IPS-NIHi7 (cell line): ENCODE measurements around the gene FIS1.
"Not testable (repeated sequence)": the region's sequence is repeated elsewhere in the genome, so short reads cannot be mapped to it uniquely, and the experiment has no call there.

Experiments
- DNase-seq: peaks from one replicate; pipeline ENCODE4 v3.0.0; 2012; ENCODE audit warnings: mixed read lengths; ENCODE audit errors: extremely low spot score

The FIS1 gene

DNA sequence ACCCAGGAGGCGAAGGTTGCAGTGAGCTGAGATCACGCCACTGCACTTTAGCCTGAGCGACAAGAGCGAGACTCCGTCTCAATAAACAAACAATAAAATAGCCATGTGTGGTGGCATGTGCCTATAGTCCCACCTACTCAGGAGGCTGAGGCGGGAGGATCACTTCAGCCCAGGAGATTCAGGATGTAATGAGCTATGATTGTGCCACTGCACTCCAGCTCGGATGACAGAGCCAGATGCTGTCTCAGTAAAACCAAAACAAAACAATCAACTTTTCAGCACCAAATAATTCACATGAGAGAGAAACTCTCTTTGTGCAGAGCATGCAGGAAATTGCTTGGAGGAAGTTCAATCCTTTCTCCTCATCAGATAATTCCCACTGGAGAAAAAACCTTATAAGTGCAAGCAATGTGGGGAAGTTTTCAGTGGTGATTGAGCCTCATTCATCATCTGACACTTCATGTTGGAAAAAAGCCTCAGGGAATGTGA lies 13.4 kb upstream of the FIS1 start:
- DNase-seq, result no peak

DNA sequence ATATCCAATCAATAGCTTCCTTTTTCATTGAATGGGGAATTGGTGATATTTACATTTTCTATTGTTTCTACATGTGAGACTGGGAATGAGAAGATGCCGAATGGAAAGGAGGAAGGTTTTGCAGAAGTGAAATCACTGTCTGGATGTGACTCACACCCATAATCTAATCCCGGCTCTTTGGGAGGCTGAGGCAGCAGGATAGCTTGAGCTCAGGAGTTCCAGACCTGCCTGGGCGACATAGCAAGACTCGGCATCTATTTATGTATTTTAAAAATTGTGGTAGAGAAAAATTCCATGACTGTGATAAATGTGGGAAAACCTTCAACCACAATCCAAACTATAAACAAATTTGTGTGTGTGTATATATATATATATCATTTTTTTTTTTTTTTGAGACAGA lies 10.9 kb upstream of the FIS1 start:
- DNase-seq, result no peak

DNA sequence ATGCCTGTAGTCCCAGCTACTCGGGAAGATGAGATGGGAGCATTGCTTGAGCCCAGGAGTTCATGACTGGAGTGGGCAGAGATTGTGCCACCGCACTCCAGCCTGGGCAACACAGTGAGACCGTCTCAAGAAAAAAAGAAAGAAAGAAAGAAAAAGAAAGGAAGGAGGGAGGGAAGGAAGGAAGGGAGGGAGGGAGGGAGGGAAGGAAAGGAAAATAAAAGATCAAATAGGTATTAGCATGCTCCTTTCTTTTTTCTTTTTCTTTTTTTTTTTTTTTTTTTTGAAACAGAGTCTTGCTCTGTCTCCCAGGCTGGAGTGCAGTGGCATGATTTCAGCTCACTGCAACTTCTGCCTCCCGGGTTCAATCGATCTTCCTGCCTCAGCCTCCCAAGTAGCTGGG lies 8.3 kb upstream of the FIS1 start:
- not testable (repeated sequence) for DNase-seq

DNA sequence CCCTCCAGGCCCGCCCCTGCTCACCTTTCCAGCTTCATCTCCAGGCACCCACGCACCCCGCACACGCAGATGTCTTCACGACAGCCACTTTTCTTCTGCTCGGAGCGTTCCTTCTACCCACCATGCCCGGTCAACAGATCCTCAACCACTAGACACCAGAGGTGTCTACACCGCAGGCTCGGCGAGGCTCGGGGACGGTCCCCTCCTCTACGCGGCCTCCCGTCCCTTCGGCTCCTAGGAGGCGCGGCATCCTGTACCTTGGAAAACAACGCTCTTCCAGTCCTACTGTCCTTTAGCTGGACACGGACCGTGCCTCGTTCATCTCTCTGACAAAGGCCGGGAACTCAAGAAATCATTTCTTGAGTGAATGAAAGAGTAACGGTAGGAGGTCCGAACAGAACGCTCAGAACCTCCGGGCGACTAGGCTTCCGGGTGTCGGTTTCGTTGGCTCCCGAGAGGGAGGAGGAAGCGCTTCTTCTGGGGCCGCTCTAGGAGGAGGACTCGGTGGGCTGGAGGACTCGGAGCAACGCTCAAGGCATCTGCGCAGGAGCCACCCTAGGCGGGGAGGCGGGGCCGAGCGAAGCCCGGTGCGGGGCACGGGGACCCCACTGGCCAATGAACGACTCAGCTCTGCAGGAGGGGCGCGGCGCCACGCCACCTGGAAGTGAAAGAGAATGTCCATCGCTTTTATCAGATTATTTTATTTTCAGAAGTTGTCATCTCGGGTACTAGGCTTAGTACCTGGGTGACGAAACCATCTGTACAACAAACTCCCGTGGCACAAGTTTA lies 7.2 kb upstream of the FIS1 start:
- DNase-seq, result peak; percentile 99

DNA sequence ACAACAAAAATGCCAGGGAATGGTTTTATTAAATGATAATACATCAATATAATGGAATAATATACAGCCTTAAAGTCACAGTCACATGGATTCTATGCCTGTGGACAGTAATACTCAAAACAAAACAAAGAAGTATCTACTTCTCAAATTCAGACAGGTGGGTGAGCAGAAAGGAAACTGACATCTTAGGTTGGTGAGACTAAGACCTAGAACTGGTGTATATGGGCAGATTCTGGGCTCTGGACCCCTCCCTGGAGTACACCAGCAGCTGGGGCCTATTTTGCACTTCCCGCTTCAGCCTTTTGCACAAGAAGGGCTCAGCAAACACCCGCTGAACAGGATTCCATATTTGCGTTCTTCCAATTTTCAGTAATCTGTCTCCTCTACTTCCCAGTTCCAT lies 5.4 kb upstream of the FIS1 start:
- DNase-seq, result no peak

DNA sequence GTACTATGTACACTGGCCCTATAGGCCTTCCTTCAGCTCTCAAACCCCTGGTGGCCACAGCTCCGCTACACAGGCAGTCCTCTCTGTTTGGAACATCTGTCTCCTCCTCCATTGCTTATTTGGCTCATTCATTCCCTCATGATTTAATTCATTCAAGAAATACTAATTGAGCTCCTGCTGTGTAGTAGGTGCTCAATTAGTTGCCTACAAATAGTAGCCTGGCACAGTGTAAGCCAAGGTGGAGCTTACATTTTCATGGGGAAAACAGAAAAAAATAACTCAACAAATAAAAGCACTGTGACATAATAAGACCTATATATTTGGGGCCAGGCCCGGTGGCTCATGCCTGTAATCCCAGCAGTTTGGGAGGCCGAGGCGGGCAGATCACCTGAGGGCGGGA lies 3.4 kb upstream of the FIS1 start:
- DNase-seq, result no peak

DNA sequence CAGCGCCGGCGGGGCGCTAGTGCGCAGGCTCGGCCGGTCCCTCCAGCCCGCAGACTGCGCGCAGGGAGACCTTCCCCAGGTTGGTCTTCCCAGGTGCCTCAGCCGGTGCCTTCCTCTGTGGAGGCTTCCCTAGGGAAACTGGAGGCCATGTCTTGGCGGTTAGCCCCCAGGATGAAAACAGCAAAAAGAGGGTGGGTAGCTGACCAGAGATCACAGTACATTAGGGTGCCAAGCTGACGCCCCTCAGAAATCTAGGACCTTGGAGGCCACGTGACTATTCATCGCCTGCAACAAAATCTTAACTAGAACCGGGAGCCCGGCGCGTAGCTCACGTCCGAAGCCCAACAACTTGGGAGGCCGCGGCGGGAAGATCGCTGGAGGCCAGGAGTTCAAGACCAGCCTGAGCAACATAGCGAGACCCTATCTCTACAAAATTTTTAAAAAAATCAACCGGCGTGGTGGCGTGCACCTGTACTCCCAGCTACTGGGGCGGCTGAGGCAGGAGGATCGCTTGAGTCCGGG lies 327 bp upstream of the FIS1 start:
- peak; percentile 96 for DNase-seq

DNA sequence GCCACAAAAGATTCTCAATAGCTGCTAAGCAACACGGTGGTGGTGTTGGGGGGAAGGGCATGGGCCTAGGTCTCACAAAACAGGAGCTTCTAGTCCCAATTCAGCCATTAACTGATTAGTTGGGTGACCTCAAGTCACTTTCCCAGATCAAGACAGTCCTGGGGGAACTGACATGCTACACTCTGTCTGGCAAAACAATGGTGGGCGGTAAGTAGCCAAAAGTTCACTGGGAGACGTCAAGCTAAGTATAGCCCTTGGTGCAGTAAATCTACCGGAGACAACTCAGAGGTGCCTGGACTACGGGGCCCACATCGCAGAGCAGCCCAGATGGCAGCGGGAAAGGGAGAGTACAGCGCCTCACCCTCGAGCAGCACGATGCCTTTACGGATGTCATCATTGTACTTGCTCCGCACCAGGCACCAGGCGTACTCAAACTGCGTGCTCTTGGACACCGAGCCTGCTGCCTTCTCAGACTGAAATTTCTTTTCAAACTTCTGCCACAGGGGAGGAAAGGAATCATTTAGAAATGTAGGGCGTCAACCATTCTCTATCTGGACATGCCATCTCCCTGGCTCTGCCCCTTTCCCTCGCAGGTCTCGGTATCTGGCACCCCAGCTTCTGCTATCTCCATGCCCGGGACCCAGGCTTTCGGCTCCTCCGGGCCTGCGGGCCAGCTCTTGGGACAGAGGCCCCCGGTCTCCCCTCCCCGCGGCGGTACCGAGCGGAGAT lies 1.1 kb downstream of the FIS1 start:
- no peak for DNase-seq

DNA sequence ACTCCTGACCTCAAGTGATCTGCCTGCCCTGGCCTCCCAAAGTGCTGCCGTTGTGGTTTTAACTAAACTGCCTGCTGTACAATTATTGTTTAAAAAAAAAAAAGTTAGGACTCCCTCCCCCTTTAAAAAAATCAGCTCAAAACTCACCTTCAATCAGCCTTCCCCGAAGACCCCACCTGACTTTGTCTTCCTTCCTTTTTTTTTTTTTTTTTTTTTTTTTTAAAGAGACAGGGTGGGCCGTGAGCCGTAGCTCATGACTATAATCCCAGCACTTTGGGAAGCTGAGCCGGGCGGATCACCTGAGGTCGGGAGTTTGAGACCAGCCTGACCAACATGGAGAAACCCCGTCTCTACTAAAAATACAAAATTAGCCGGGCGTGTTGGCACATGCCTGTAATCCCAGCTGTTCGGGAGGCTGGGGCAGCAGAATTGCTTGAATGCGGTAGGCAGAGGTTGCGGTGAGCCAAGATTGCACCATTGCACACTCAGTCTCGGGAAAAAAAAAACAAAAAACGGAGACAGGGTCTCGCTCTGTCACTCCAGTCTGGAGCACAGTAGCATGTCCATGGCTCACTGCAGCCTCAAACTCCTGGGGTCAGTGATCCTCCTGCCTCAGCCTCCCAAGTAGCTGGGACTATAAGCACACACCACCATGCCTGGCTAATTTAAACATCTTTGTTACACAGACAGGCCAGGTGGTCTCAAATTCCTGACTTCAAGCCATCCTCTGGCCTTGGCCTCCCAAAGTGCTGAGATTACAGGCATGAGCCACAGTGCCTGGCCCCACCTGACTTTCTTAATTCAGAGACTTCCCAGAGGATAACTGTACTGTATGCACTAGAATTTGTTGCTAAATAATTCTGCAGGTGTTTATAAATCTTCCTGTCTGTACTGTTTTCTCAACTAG lies 3.2 kb downstream of the FIS1 start:
- no peak for DNase-seq

DNA sequence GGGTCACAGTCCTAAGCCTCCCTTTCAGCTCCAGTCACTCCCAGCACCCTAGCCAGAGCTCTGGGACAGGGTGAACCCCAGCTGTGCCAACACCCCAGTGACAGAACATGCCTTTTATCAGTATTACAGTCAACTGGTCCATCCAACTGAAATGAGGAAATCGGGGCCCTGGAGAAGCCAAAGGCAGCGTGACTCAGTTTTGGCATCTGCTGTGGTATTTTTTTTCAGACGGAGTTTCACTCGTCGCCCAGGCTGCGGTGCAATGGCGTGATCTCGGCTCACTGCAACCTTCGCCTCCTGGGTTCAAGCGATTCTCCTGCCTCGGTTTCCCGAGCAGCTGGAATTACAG lies 3.9 kb downstream of the FIS1 start:
- no peak for DNase-seq

DNA sequence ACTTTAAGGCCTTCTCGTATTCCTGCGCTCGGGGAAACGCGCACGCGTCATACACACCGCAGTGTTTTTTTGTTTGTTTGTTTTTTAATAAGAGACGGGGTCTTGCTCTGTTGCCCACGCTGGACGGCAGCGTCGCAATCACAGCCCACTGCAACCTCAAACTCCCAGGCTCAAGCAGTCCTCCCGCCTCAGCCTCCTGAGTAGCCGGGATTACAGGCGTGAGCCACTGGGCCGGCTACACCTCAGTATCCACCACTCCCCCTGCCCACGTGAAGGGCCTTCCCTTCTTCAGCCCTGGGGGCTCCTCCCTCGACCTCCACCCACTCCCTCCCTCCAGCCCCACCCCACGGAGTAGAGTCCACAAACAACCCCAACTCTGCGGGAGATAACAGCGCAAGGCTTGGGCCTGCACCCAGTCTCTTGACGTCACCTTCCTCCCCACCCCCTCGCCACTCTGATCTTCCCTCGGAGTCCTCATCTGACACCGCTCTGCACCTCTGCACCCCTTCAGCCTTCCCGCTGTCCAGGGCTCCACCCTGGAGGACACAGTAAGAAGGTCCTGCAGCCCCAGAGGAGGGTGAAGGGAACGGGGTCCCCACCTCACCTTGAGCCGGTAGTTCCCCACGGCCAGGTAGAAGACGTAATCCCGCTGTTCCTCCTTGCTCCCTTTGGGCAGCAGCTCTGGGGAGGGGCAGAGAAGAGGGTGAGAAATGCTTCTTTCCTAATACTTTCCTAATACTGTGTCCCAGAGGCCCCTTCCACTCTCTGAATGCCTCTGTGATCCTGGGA lies 4.5 kb downstream of the FIS1 start:
- no peak for DNase-seq

DNA sequence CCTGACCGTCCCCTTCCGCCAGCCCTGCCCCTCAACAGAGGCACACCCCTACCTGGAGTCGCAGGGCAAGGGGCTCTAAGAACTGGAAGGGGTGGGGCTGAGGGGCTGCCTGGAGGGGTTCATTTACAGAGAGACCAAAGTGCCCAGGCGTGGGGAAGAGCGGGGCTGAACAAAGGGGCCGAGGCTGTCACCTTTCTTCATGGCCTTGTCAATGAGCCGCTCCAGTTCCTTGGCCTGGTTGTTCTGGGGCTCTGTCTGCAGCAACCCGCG lies 5.0 kb downstream of the FIS1 start:
- DNase-seq, result no peak

DNA sequence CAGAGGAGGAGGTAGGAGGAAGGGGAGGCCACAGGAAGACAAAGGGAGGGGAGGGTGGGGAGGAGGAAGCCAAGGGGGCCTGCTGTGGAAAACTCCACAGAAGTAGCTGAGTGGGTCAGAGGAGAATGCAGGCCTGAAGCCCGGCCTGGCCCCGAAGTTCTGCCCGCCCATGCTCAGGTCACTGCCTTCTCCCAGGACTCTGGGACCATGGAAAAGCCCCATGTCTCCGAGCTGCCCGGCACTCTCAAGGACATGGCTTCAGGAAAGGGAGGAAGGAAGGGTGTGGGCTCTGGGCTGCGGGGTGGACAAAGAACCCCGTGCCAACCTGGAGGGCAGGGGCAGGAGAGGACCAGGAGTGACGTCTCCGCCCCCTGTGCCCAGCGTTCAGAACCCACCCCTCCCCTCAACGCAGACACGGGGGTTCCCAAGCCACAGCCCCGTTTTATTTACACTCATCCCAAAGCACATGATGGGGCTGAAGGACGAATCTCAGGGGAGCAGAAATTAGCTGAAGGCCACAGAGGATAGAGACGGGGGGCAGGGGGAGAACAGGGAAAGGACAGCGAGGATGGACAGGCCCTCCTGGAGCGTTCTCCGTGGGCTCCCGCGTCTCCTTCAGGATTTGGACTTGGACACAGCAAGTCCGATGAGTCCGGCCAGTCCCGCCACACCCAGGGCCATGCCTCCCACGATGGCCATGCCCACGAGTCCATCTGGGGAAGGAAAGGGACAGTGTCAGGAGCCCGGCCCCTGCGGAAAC lies 5.5 kb downstream of the FIS1 start:
- no peak for DNase-seq

DNA sequence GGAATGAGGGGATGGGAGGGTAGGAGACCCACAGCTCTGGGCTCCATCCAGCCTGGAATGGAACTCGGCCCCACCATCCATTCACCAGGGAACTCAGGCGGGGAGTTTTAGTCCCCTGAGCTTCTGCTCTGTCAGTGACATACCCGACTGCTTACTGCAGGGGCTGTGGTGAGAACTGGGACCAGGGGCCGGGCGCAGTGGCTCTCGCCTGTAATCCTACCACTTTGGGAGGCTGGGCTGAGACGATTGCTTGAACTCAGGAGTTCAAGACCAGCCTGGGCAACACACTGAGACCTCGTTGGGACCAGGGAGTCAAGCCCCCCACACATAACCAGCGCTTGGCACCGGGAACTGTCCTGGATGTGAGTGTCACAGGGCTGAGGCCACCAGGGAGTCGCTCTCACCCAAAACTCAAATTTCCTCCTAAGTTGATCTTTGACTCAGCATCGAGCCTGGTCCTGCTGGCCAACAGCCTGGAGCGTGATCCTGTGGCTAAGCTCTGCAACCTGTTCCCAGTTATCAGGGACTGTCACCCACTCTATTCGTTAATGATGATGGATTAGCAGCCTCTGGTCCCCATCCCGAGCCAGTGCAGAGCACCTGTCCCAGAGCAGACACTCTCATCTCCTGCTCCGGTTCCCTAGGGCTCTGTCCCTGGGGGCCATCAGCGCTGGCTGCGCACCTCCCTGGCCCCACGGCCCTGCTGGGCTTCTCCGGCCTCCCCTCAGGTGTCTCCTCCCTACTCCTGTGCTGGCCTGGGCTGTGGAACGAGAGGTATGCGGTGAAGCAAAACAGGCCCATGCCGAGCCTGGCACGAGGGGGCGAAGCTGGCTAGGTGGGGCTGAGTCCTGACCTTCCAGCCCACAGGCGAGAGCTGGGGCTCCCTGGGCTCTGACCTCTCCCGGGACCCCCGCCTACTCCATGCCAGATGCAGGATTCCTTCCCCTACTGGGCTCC lies 6.4 kb downstream of the FIS1 start:
- DNase-seq, result no peak

DNA sequence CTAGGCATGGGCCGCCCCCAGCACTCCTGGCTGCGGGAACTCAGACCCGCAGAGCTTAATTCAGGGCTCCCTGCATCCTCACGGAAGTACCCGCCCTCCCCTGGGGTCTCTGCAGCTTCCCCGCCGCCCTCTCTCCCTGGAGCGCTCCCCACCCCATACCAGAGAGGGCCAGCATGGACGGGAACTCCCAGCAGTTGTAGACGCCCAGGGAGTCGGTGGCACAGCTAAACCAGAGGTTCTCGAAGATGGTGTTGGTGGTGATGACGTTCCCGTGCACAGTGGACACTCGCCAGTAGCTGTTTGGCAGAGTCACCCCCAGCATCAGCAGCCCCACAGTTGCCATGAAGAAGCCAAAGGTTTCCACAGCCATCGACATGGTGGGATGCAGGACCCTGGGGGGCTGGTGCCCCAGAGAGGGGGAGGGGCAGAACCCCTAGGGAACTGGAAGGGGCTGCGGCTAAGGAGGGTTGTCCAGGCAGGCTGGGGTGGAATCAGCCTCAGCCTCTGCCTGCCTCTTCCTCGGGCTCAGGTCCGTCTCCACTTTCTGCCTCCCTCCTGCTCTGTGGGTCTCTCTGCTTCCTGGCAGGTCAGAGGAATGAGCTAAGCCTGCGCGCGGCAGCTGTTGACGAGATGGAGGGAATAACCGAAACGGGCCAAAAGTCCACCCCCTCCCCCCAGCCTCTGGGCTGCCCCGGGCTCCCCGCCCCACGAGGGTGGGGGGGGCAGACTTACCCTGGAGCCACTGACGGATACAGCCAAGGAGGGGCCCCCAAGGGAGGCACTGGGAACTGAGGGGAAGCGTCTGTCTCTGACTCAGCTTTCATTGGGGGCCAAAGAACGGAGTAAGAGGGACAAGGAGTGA lies 7.4 kb downstream of the FIS1 start, which contains the start of gene CLDN15:
Gene CLDN15 (minus strand): TSS at position 597 of the 862 bp plus-strand sequence. CDS start 221 bp downstream, at position 376.
- DNase-seq, result no peak

DNA sequence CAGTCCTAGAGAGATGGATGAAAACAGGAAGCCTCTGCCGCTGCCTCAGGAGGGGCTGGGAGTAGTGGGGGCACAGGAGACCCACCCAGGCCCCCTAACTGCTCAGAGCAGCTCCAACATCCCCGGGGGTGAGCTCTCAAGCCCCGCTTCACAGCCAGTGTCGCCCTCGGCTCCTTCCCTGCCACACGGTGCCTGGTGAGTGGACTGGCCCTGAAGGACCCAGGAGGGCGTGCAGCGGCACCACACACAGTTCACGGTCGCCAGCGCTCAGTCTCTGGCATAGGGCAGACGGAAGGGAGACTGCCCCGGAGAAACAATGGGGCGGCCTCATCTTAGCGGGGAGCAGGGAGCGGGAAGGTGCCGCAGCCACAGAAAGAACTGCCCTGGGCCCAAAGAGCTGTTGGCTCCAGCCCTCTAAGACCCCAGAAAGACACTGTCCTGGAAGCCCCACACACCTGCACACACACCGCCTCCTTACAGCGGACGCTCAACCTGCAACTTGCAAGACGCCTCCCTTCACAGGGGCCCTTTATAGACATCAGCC lies 8.5 kb downstream of the FIS1 start:
- DNase-seq, result no peak

DNA sequence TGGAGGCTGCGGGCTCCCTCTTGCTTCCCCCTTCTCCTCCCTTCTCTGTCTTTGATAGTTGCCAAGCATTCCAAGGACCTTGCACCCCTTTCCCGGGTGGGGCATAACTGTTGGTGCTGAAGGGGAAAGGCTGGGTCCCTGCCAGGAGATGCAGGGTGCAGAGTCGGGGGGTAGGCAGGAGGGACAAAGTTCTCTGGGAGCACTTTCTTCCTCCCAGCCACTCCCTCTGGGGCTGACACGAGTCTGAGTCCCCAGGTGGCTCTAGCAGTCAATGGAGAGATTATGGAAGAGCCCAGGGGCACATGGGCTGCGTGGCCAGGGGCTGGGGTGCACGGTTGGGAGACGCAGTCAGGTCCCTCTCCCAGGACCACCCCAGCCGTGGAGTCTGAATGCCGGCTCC lies 9.4 kb downstream of the FIS1 start:
- DNase-seq, result no peak

DNA sequence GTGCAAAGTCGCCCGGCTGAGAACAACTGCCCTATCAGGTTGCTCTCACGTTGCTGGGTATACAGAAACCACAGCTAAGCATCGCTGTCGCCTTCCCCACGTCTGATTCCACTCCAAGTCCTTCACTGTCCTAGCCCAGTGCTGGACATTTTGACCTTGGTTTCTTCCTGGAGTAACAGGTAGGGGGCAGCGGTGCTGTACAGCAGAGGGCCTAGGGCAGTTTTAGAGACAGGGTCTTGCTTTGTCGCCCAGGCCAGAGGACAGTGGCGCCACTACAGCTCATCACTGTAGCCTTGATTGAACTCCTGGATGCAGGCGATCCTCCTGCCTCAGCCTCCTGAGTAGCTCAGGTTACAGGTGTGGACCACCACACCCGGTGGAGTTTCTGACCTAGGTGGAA lies 9.8 kb downstream of the FIS1 start:
- no peak for DNase-seq
